ENCODE data around the gene TBC1D22A. TPM values are rescaled to one million over a fixed set of nuclear protein-coding genes. Genes with fewer than 3 reads are reported as not detected.

TBC1D22A gene
- total and polyA plus RNA-seq, 4 experiments from 2014 or later: 20.6 to 49.2 (median 36.7) TPM

DNA sequence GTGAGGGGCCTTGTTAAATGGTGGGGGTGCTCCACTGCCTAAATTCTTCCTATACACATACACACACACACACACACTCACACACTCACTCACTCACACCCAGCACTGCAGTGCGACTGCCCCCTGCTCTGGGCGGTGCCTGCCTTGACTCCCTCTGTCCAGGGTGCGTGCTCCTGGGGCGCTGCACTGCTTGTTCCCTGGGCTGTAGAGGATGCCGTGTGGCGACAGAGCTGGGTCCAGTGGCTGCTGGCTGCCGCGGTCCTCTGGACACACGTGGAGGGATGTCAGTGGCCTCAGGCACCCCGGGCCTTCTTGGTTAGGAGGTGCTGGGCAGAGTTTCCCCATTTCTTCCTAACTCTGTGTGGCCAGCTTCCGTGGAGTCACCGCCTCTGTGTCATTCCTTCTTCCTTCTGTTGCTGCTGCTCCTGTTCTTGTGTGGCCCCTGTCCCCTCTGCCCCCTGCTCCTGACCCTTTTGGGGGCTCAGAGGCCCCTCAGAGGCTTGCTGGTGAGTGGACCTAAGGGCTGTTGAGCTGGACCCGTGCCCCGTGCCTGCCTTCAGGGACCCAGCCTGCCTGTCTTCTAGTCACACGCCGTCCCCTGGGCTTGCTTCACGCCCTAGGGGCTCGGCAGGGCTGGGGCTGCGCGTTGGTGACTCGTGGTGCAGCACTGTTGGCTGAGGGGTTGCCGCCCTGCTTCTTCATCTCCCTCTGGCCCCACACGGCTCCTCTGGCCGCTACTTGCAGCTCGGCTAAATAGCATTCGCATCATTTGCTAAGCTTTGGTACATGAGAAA, 147.0 kb downstream of the TBC1D22A start:
- POLR2A ChIA-PET (ENCODE audit: partially characterized antibody): no interaction called here
- Mint-ChIP-seq H3K36me3 (peaks cover 16 to 41% of the 10 kb centered on the region in 2 donors), H3K4me3 (no peak overlapping the region), H3K9me3 (peaks cover 0 to 2% (median 0%) of the 10 kb centered on the region in 8 donors), H3K27me3 (no peaks in the 10 kb centered on the region), H3K27ac (peak overlapping the region in 2 of 7 donors; percentile 62 to 73), H3K4me1 (peaks cover 5 to 11% (median 8%) of the 10 kb centered on the region in 4 donors)
- no peak overlapping the region for H3K27ac ChIP-seq (ENCODE audit: low read depth, low read length)
- H3K4me1 ChIP-seq (ENCODE audit: insufficient read depth, low read length): no peaks in the 10 kb centered on the region
- no peak for DNase-seq
- no peaks in the 10 kb centered on the region for H3K9me3 ChIP-seq (ENCODE audit: control insufficient read depth in 1 of 2, low read length in 2 of 2)
- H3K4me3 ChIP-seq (ENCODE audit: low read length in 2 of 2): no peak overlapping the region
- CTCF ChIA-PET (ENCODE audit: partially characterized antibody): no interaction called here
- peaks cover 11% of the 10 kb centered on the region for H3K36me3 ChIP-seq (ENCODE audit: insufficient read depth, low read length)
- H3K27me3 ChIP-seq (ENCODE audit: insufficient read depth, low read length): no peaks in the 10 kb centered on the region
- intact Hi-C loops (cut with micrococcal nuclease): no loop called here

DNA sequence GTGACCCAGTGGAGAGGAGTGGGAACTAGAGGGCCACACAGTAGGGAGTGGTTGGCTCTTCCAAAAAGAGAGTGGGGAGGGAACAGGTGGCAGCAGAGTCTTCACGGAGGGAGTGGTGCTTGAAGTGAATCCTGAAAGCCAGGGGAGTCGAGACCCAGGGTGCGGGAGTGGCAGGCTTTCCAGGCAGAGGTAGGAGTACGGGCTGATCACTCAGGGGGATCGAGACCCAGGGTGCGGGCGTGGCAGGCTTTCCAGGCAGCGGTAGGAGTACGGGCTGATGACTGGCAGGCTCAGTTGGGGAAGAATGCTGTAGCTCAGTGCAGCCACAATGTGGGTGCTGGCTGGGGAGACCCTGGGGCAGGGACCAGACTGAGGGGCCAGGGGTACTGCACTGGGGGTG, 148.2 kb downstream of the TBC1D22A start:
- peak overlapping the region in 3 of 7 donors; percentile 5 to 42 (median 30) for H3K27ac Mint-ChIP-seq
- H3K4me1 Mint-ChIP-seq: peaks cover 6 to 11% (median 9%) of the 10 kb centered on the region in 4 donors
- intact Hi-C loops (cut with micrococcal nuclease): no loop called here
- no peaks in the 10 kb centered on the region for H3K27me3 Mint-ChIP-seq
- peaks cover 0 to 2% (median 0%) of the 10 kb centered on the region in 8 donors for H3K9me3 Mint-ChIP-seq
- POLR2A ChIA-PET (ENCODE audit: partially characterized antibody): no interaction called here
- H3K9me3 ChIP-seq (ENCODE audit: control insufficient read depth in 1 of 2, low read length in 2 of 2): no peaks in the 10 kb centered on the region
- no peak overlapping the region for H3K27ac ChIP-seq (ENCODE audit: low read depth, low read length)
- H3K36me3 Mint-ChIP-seq: peaks cover 16 to 49% of the 10 kb centered on the region in 2 donors
- H3K27me3 ChIP-seq (ENCODE audit: insufficient read depth, low read length): no peaks in the 10 kb centered on the region
- CTCF ChIA-PET (ENCODE audit: partially characterized antibody): no interaction called here
- H3K4me3 Mint-ChIP-seq: no peak overlapping the region
- H3K4me1 ChIP-seq (ENCODE audit: insufficient read depth, low read length): no peaks in the 10 kb centered on the region
- H3K36me3 ChIP-seq (ENCODE audit: insufficient read depth, low read length): peaks cover 11% of the 10 kb centered on the region
- no peak for DNase-seq
- H3K4me3 ChIP-seq (ENCODE audit: low read length in 2 of 2): no peak overlapping the region

DNA sequence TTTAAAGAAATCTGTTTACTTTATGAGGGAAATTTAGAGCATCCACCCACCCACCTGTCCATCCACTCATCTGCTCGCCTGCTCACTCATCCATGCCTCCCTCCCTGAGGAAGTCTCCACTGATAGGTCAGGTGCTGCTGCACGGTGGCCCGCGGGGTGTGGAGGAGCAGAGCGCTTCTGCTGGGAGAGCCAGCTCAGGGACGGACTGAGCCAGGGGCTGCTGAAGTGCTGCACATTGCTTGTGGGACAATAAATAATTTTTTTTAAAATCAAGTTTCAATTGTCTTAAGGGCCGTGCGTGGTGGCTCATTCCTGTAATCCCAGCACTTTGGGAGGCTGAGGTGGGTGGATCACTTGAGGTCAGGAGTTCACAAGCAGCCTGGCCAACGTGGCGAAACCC, 148.9 kb downstream of the TBC1D22A start:
- peaks cover 23 to 56% of the 10 kb centered on the region in 2 donors for H3K36me3 Mint-ChIP-seq
- POLR2A ChIA-PET (ENCODE audit: partially characterized antibody): no interaction called here
- H3K9me3 ChIP-seq (ENCODE audit: control insufficient read depth in 1 of 2, low read length in 2 of 2): no peaks in the 10 kb centered on the region
- H3K27me3 Mint-ChIP-seq: no peaks in the 10 kb centered on the region
- no peaks in the 10 kb centered on the region for H3K27me3 ChIP-seq (ENCODE audit: insufficient read depth, low read length)
- no peak overlapping the region for H3K4me3 Mint-ChIP-seq
- no peaks in the 10 kb centered on the region for H3K9me3 Mint-ChIP-seq
- H3K27ac Mint-ChIP-seq: peak overlapping the region in 1 of 7 donors; percentile 17
- H3K36me3 ChIP-seq (ENCODE audit: insufficient read depth, low read length): peaks cover 14% of the 10 kb centered on the region
- intact Hi-C loops (cut with micrococcal nuclease): no loop called here
- H3K4me1 ChIP-seq (ENCODE audit: insufficient read depth, low read length): no peaks in the 10 kb centered on the region
- peaks cover 6 to 11% (median 9%) of the 10 kb centered on the region in 4 donors for H3K4me1 Mint-ChIP-seq
- no peak overlapping the region for H3K4me3 ChIP-seq (ENCODE audit: low read length in 2 of 2)
- no peak overlapping the region for H3K27ac ChIP-seq (ENCODE audit: low read depth, low read length)
- CTCF ChIA-PET (ENCODE audit: partially characterized antibody): no interaction called here
- no peak for DNase-seq

DNA sequence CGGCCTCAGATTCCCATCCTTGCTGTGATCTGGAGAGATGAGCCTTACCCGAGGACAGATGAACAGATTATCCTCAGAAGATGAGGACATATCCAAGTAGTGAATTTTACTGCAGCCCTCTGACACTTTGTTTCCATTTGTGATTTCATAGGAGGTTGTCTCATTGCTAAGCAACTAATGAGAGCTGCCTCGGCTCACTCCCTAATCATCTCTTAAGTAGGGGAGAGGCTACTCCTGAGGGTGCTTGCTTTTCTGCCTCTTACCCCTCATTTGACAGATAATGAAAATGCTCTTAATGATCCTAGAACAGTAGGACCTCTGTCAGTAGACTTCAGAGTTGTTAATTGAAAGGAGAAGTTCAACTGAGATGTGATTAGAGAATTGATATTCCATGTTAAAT, 150.9 kb downstream of the TBC1D22A start:
- no peaks in the 10 kb centered on the region for H3K4me1 ChIP-seq (ENCODE audit: insufficient read depth, low read length)
- no peaks in the 10 kb centered on the region for H3K27me3 ChIP-seq (ENCODE audit: insufficient read depth, low read length)
- H3K27me3 Mint-ChIP-seq: no peaks in the 10 kb centered on the region
- no peak for DNase-seq
- peaks cover 36 to 70% of the 10 kb centered on the region in 2 donors for H3K36me3 Mint-ChIP-seq
- CTCF ChIA-PET (ENCODE audit: partially characterized antibody): no interaction called here
- no peaks in the 10 kb centered on the region for H3K9me3 ChIP-seq (ENCODE audit: control insufficient read depth in 1 of 2, low read length in 2 of 2)
- peak overlapping the region in 1 of 7 donors; percentile 62 for H3K27ac Mint-ChIP-seq
- no peak overlapping the region for H3K4me3 Mint-ChIP-seq
- intact Hi-C loops (cut with micrococcal nuclease): no loop called here
- peaks cover 13% of the 10 kb centered on the region for H3K36me3 ChIP-seq (ENCODE audit: insufficient read depth, low read length)
- no peaks in the 10 kb centered on the region for H3K9me3 Mint-ChIP-seq
- H3K27ac ChIP-seq (ENCODE audit: low read depth, low read length): no peak overlapping the region
- POLR2A ChIA-PET (ENCODE audit: partially characterized antibody): no interaction called here
- H3K4me3 ChIP-seq (ENCODE audit: low read length in 2 of 2): no peak overlapping the region
- peaks cover 5 to 17% (median 12%) of the 10 kb centered on the region in 4 donors for H3K4me1 Mint-ChIP-seq

DNA sequence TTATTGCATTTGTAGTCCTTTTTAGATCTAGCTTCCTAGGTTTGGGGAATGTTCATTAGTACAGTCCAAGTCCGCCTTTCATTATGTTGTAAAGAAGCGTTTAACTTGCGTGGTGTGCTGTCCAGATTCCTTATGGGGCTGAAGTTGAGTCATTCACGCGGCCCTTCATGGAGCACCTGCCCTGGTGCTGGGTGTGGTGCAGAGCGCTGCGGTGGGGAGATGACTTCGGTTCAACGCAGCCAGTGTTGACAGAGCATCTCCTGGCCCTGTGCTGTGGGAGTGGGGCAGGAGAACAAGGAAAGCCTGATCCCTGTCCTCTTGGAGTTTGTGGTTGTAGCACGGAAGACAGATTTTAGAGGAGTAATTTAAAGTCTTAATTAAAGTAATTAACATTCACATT, 152.0 kb downstream of the TBC1D22A start:
- Histone ChIP-seq H3K9me3 (ENCODE audit: control insufficient read depth in 1 of 2, low read length in 2 of 2) (no peaks in the 10 kb centered on the region), H3K27me3 (ENCODE audit: insufficient read depth, low read length) (no peaks in the 10 kb centered on the region), H3K27ac (ENCODE audit: low read depth, low read length) (no peak overlapping the region), H3K4me3 (ENCODE audit: low read length in 2 of 2) (no peak overlapping the region), H3K4me1 (ENCODE audit: insufficient read depth, low read length) (no peaks in the 10 kb centered on the region), H3K36me3 (ENCODE audit: insufficient read depth, low read length) (peaks cover 18% of the 10 kb centered on the region)
- no peaks in the 10 kb centered on the region for H3K27me3 Mint-ChIP-seq
- no peak overlapping the region for H3K27ac Mint-ChIP-seq
- H3K4me3 Mint-ChIP-seq: no peak overlapping the region
- H3K9me3 Mint-ChIP-seq: peaks cover 0 to 4% (median 0%) of the 10 kb centered on the region in 8 donors
- CTCF ChIA-PET (ENCODE audit: partially characterized antibody): no interaction called here
- intact Hi-C loops (cut with micrococcal nuclease): no loop called here
- peaks cover 5 to 17% (median 13%) of the 10 kb centered on the region in 4 donors for H3K4me1 Mint-ChIP-seq
- POLR2A ChIA-PET (ENCODE audit: partially characterized antibody): no interaction called here
- no peak for DNase-seq
- peaks cover 45 to 80% of the 10 kb centered on the region in 2 donors for H3K36me3 Mint-ChIP-seq

DNA sequence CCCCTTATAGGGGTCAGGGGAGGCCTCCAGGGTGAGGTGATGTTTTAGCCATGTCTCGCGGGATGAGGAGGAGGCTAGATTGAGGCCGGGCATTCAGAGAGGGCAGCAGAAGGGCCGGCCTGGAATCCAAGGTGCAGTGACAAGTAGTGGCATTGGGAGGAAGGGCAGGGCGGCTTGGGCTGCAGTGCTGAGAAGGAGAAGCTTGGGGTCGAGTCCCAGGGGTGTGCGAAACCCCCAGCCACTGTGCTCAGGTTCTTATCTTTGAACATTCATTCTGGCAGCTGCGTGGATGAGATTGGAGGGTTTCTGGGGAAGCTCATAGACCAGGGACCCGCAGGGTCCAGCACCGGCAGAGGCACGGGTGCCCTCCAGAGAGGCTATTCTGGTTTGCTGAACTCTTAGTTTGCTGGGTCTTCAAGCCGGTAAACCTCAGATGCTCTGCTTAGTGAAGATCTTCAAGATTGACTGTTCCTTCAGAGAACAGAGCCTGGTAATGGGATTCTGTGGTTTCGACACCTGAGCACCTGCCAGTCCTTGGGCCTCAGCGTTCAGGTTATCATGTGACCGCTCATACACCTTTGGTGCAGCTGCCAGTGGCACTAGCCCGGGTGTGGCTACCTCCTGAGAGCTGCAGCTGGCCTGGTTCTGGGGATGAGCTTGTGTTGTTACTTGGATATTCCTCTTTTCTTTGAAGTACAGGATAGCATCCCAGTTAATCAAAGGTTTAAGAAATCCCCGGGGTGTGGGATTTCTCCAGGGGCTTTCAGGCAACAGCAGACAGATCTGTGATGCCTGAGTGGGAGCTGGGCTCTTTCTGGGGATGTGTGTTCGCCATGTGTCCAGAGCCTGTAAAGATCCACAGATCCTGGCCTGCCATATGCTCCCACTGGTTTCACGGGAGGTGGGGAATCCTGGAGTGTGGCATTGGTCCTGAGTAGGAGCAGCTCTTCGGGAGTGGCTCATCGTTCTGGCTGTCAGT, 152.8 kb downstream of the TBC1D22A start:
- Mint-ChIP-seq H3K9me3 (peaks cover 0 to 4% (median 0%) of the 10 kb centered on the region in 8 donors), H3K4me3 (no peak overlapping the region), H3K27ac (peak overlapping the region in 1 of 7 donors; percentile 48), H3K27me3 (no peaks in the 10 kb centered on the region), H3K4me1 (peaks cover 3 to 17% (median 12%) of the 10 kb centered on the region in 4 donors), H3K36me3 (peaks cover 52 to 77% of the 10 kb centered on the region in 2 donors)
- ChIA-PET POLR2A (ENCODE audit: partially characterized antibody) (no interaction called here), CTCF (ENCODE audit: partially characterized antibody) (no interaction called here)
- intact Hi-C loops (cut with micrococcal nuclease): no loop called here
- no peak for DNase-seq
- H3K9me3 ChIP-seq (ENCODE audit: control insufficient read depth in 1 of 2, low read length in 2 of 2): no peaks in the 10 kb centered on the region
- no peaks in the 10 kb centered on the region for H3K4me1 ChIP-seq (ENCODE audit: insufficient read depth, low read length)
- H3K4me3 ChIP-seq (ENCODE audit: low read length in 2 of 2): no peak overlapping the region
- no peak overlapping the region for H3K27ac ChIP-seq (ENCODE audit: low read depth, low read length)
- peaks cover 18% of the 10 kb centered on the region for H3K36me3 ChIP-seq (ENCODE audit: insufficient read depth, low read length)
- H3K27me3 ChIP-seq (ENCODE audit: insufficient read depth, low read length): no peaks in the 10 kb centered on the region

Measured in CD4-positive, alpha-beta memory T cell (primary cell).